ENCODE results near the gene SLC29A2. TPM values are rescaled to one million over a fixed set of nuclear protein-coding genes. Genes with fewer than 3 reads are reported as not detected.
"Not testable (repeated sequence)": the region's sequence is repeated elsewhere in the genome, so short reads cannot be mapped to it uniquely, and the experiment has no call there.

The SLC29A2 gene
- total RNA-seq, 1 donor, result 1.2 TPM

DNA sequence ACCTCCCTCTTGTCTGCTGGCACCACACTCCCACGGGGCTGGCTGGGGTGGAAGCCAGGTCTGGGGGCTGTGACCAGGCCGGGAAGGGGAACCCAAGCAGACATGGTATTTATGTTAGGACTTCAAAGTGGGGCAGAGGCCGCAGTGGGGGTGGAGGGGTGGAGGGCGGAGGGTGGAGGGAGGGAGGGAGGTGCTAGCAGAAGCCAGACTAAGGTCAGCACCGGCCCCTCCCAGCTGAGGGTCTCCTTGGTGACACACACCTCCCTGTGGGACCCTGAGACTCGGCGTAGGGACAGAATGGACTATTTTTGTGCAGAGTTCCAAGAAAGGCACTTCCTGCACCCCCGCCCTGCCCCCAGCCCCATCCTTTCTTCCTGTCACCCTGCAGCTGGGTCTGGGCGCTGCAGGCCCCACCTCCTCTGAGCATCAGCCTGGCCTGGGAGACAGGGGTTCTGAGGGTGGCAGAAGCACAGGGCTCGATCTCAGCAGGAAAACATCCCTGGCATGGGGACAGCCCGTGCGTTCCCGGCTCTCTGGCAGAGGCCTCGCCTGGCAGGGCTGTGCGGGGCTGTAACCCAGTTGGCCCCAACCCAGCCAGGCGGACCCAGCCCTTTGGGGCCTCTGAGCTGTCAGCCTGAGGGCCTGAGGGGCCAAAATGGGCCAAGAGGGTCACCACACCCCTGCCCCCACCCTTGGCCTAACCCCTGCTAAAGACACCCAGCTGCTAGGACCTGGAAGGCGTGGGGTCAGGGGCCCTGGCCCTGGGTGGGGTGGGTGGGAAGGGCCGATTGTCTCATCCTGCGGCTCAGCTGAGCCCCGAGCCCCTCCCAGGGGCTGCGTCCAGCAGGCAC is 45.1 kb downstream of the SLC29A2 start:
- Histone ChIP-seq H3K4me3 (ENCODE audit: low read length) (no peak overlapping the region), H3K9me3 (ENCODE audit: low read depth, low read length) (no peaks in the 10 kb centered on the region), H3K27me3 (ENCODE audit: insufficient read depth, low read length) (no peaks in the 10 kb centered on the region), H3K4me1 (ENCODE audit: insufficient read depth, low read length) (peaks cover 33% of the 10 kb centered on the region)

DNA sequence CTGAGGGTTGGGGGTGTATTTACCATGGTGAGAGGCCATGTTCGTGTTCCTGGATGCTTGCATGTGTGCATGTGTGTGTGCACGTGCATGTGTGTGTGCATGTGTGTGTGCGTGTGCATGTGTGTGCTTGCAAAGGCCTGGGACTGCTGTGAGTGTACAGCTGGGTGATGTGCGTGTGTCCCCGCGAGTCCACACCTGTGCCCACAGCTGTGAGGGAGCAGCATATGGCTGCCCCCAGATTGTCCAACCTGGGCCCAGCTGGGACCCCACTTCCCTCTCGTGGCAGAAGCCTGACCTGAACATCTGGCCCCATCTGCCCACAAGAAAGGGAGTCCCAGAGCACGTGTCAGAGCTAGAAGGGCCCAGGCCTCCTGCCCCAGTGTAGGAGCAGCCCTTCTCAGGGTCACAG is 46.3 kb downstream of the SLC29A2 start:
- Histone ChIP-seq H3K9me3 (ENCODE audit: low read depth, low read length) (no peaks in the 10 kb centered on the region), H3K4me3 (ENCODE audit: low read length) (no peak overlapping the region), H3K27me3 (ENCODE audit: insufficient read depth, low read length) (no peaks in the 10 kb centered on the region), H3K4me1 (ENCODE audit: insufficient read depth, low read length) (peaks cover 33% of the 10 kb centered on the region)

DNA sequence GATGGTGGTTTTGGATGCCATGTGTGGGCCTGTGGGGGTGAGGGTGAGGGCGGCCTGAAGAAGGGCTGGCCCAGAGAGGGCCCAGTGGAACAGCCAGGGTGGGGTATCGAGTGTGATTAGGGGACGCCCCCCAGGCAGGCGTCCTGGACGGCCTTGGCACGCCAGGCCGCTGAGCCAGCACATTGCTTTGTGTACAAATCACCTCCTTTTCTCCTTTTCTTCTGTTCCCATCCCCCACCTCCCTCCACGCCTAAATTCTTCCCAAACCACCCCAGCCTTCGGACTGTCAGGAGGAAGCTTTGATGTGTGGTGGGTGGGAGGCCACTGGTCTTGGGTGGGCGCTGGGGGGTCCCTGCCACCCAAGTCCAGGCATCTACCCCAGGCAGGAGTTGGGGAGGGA is 46.9 kb downstream of the SLC29A2 start:
- Histone ChIP-seq H3K27me3 (ENCODE audit: insufficient read depth, low read length) (no peaks in the 10 kb centered on the region), H3K9me3 (ENCODE audit: low read depth, low read length) (no peaks in the 10 kb centered on the region), H3K4me1 (ENCODE audit: insufficient read depth, low read length) (peaks cover 33% of the 10 kb centered on the region), H3K4me3 (ENCODE audit: low read length) (no peak overlapping the region)

DNA sequence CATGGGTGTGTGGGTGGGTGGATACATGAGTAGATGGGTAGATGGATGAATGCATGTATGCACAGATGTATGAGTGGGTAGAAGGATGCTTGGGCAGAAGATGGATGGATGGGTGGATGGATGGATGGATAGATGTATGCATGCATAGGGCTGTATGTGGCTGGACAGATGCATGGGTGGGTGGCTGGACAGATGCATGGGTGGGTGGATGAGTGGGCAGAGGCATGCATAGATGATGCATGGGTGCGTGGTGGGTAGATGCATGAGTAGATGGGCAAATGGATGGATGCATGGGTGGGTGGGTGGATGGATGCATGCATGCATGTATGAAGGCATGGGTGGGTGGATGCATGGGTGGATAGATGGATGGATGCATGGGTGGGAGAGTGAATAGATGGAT is 47.9 kb downstream of the SLC29A2 start:
- no peaks in the 10 kb centered on the region for H3K27me3 ChIP-seq (ENCODE audit: insufficient read depth, low read length)
- H3K9me3 ChIP-seq (ENCODE audit: low read depth, low read length), result no peaks in the 10 kb centered on the region
- H3K4me3 ChIP-seq (ENCODE audit: low read length), result no peak overlapping the region
- H3K4me1 ChIP-seq (ENCODE audit: insufficient read depth, low read length), result peaks cover 36% of the 10 kb centered on the region

GRCh38 chr11:66322732-66323427 is 48.7 kb downstream of the SLC29A2 start:
- peaks cover 36% of the 10 kb centered on the region for H3K4me1 ChIP-seq (ENCODE audit: insufficient read depth, low read length)
- H3K27me3 ChIP-seq (ENCODE audit: insufficient read depth, low read length), result no peaks in the 10 kb centered on the region
- no peaks in the 10 kb centered on the region for H3K9me3 ChIP-seq (ENCODE audit: low read depth, low read length)
- no peak overlapping the region for H3K4me3 ChIP-seq (ENCODE audit: low read length)

DNA sequence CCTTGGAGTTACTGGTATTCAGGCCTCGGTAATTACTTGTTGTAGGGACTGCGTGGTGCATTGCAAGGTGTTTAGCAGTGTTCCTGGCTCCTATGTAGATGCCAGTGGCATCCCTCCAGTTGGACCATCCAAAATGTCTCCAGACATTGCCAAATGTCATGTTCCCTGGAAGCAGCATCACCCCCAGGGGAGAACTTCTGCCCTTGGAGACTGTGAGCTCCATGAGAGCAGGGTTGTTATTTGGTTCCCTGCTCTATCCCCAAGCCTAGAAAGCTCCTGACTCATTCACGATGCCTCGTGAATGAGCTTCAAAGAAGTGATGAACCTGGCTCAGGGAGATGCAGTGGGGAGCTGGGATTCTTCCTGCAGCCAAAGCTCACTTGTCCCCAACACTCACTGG is 50.0 kb downstream of the SLC29A2 start:
- H3K4me3 ChIP-seq (ENCODE audit: low read length), result no peak overlapping the region
- H3K4me1 ChIP-seq (ENCODE audit: insufficient read depth, low read length), result peaks cover 32% of the 10 kb centered on the region
- H3K9me3 ChIP-seq (ENCODE audit: low read depth, low read length), result no peaks in the 10 kb centered on the region
- no peaks in the 10 kb centered on the region for H3K27me3 ChIP-seq (ENCODE audit: insufficient read depth, low read length)

DNA sequence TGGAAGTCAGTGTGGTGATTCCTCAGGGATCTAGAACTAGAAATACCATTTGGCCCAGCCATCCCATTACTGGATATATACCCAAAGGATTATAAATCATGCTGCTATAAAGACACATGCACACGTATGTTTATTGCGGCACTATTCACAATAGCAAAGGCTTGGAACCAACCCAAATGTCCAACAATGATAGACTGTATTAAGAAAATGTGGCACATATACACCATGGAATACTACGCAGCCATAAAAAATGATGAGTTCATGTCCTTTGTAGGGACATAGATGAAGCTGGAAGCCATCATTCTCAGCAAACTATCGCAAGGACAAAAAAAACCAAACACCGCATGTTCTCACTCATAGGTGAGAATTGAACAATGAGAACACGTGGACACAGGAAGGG is 50.8 kb downstream of the SLC29A2 start:
- peaks cover 26% of the 10 kb centered on the region for H3K4me1 ChIP-seq (ENCODE audit: insufficient read depth, low read length)
- H3K27me3 ChIP-seq (ENCODE audit: insufficient read depth, low read length); H3K4me3 ChIP-seq (ENCODE audit: low read length); H3K9me3 ChIP-seq (ENCODE audit: low read depth, low read length): not testable (repeated sequence)

GRCh38 chr11:66320289-66320688 is 51.3 kb downstream of the SLC29A2 start:
- peaks cover 25% of the 10 kb centered on the region for H3K4me1 ChIP-seq (ENCODE audit: insufficient read depth, low read length)
- not testable (repeated sequence) for H3K4me3 ChIP-seq (ENCODE audit: low read length); H3K27me3 ChIP-seq (ENCODE audit: insufficient read depth, low read length); H3K9me3 ChIP-seq (ENCODE audit: low read depth, low read length)

DNA sequence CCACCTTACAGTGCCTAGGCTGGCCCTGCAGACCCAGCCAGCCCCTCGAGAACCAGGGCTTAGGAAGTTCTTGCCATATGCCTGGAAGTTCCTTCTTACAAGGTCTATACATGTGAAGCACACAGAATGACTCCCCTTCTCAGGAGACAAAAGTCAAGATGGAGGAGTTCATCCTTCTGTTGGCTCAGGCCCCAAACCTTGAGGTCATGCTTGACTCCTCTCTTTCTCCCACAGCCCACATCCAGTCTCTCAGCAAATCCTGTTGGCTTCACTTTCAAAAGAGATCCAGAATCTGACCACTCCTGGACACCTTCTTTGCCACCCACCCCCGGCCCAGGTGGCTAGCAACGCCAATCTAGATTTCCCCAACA is 53.0 kb downstream of the SLC29A2 start:
- Histone ChIP-seq H3K4me1 (ENCODE audit: insufficient read depth, low read length) (peaks cover 33% of the 10 kb centered on the region), H3K4me3 (ENCODE audit: low read length) (no peak overlapping the region), H3K27me3 (ENCODE audit: insufficient read depth, low read length) (no peaks in the 10 kb centered on the region), H3K9me3 (ENCODE audit: low read depth, low read length) (no peaks in the 10 kb centered on the region)

DNA sequence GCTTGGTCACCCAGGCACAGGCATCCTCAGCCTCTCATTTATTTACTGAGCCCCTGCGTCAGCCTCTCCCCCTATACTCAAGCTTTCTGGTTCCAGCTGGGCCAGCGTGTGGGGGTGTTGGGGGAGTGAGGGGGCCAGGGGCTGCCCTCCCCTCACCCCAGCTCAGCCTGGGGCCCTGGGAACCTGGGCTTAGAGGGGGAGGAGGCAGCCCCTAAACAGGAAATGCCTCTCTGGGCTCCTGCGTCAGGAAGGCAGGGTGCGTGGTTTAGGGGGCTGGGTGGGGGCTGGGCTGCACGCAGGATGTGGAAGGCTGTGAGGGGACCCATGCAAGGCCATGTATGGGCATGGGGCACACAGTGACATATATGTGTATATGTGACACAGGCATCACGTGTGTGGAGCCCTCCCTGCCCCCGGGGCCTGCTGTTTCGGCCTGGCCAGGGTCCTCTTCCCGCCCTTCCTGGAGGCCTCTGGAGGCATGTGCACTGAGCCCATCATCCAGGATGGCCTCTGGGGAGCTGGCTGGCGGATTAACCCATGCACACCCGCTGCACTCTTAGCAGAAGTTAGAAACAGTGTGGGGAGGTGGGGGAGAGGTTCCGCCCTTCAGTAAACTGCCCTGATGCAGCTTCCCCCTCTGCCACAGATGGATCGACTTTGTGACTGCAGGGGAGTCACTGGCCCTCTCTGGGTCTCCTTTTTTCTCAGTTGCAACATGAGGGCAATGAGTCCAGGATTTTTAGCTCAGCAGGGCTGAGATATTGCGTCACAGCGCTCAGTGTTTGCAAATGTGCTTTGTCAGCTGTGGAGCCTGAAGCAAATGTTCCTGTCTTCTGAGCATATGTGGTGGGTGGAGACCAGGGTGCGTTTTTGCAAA is 53.6 kb downstream of the SLC29A2 start:
- Histone ChIP-seq H3K27me3 (ENCODE audit: insufficient read depth, low read length) (no peaks in the 10 kb centered on the region), H3K4me1 (ENCODE audit: insufficient read depth, low read length) (peaks cover 39% of the 10 kb centered on the region), H3K4me3 (ENCODE audit: low read length) (no peak overlapping the region), H3K9me3 (ENCODE audit: low read depth, low read length) (no peaks in the 10 kb centered on the region)

DNA sequence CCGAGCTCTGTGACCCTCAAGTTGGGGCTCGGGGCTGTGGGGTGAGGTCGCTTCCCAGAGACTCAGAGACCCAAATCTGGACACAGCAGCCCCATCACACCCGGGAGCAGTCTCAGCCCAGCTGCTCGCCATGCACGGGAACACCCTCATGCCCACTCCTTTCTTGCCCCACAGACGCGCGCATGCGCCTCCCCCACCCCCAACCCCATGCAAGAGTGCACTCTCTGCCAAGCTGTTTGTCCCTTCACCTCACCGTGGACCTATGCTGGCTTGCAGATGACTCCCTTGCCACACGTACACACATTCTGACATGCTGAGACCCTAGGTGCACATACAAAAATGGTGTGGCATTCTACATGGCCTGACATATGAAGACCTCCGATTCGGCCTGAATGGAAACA is 54.2 kb downstream of the SLC29A2 start:
- Histone ChIP-seq H3K27me3 (ENCODE audit: insufficient read depth, low read length) (no peaks in the 10 kb centered on the region), H3K9me3 (ENCODE audit: low read depth, low read length) (no peaks in the 10 kb centered on the region), H3K4me3 (ENCODE audit: low read length) (no peak overlapping the region), H3K4me1 (ENCODE audit: insufficient read depth, low read length) (peaks cover 42% of the 10 kb centered on the region)

- no peak within 1 kb of the TSS for H3K4me3 ChIP-seq (ENCODE audit: low read length)
- H3K9me3 ChIP-seq (ENCODE audit: low read depth, low read length), result no peaks in the 10 kb centered on the region
- no peaks in the 10 kb centered on the region for H3K27me3 ChIP-seq (ENCODE audit: insufficient read depth, low read length)
- peaks cover 47% of the 10 kb centered on the region for H3K4me1 ChIP-seq (ENCODE audit: insufficient read depth, low read length)
Observed at GRCh38 chr11:66316849-66317251, 54.7 kb downstream of the SLC29A2 start, which contains the start of gene CD248. CD248 (minus strand) TSS chr11:66317044; CDS start chr11:66317027, 17 bp downstream.

DNA sequence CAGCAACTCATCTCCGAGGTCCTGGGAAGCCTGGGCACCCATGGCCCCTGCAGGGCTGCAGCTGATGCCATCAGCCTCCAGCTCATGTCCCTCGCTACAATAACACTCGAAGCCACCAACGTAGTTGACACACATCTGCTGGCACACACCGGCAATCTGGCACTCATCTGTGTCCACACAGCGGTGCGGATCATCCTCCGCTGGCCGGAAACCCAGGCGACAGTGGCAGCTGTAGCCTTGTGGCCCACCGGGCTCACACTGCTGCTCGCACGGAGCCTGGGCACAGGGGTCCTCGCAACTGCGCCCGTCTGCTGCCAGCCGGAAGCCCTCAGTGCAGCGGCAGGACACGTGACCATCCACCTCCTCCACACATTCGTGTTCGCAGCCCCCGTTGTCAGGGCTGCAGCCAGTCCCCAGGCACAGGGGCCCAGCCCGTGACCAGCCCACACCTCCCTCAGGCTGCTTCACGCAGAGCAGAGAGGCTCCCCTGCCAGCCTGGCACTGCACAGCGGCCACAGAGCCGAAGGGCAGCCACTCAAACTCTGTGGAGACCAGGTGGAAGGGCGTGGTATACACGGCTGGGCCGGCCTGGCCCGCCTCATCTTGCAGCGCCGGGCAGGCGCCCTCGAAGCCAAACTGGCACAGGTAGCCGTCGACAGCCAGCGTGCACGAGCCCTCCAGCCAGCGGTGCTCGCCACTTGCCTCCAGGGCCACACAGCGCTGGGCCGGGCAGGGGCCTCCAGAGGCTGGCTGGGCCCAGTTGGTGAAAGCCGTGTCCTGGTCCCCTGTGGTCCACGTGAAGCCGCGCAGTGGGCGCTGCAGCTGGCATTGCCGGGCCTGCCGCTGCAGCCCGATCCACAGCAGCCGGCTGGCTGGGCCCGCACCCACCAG is 55.4 kb downstream of the SLC29A2 start:
- H3K9me3 ChIP-seq (ENCODE audit: low read depth, low read length), result no peaks in the 10 kb centered on the region
- H3K4me3 ChIP-seq (ENCODE audit: low read length), result no peak overlapping the region
- peaks cover 53% of the 10 kb centered on the region for H3K4me1 ChIP-seq (ENCODE audit: insufficient read depth, low read length)
- no peaks in the 10 kb centered on the region for H3K27me3 ChIP-seq (ENCODE audit: insufficient read depth, low read length)

DNA sequence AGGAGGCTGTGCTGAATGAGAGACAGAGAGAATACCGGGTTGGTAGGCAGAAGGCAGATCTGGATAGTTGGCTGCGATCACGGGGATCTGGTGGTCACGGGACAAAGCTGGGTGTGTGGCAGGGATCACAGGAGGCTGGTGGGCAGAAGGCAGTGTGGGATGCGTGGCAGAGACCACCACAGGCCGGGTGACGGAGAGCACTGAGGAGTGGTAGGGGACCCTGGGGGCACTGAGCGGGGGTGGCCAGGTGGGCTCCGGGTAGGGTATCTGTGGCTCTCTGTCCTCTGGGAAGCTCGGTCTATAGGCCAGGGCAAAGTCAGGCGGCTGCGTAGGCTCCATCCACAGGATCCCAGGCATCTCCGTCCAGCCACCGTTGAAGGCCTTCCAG is 56.1 kb downstream of the SLC29A2 start:
- H3K27me3 ChIP-seq (ENCODE audit: insufficient read depth, low read length), result no peaks in the 10 kb centered on the region
- H3K4me1 ChIP-seq (ENCODE audit: insufficient read depth, low read length), result peaks cover 53% of the 10 kb centered on the region
- no peak overlapping the region for H3K4me3 ChIP-seq (ENCODE audit: low read length)

More for the DNA sequence above, 56.1 kb downstream of the SLC29A2 start:
- no peaks in the 10 kb centered on the region for H3K9me3 ChIP-seq (ENCODE audit: low read depth, low read length)
